GM23248 (cell line): Measurements from ENCODE around the gene MRTFB.

Source experiments
- EZH2 ChIP-seq: fragments of 200-600 bp; sonication (generic); IDR thresholded peaks from 2 replicates; pipeline ENCODE4 v1.6.1; 2018; ENCODE audit warnings: antibody characterized with exemption, mild to moderate bottlenecking; ENCODE audit not compliant: insufficient read depth, poor library complexity, severe bottlenecking
- EZH2phosphoT487 ChIP-seq: fragments of 200-600 bp; sonication (generic); IDR thresholded peaks from 2 replicates; pipeline ENCODE4 v1.6.1; 2018; ENCODE audit warnings: antibody characterized with exemption, moderate library complexity, mild to moderate bottlenecking, low read depth; ENCODE audit not compliant: insufficient read depth

DNA sequence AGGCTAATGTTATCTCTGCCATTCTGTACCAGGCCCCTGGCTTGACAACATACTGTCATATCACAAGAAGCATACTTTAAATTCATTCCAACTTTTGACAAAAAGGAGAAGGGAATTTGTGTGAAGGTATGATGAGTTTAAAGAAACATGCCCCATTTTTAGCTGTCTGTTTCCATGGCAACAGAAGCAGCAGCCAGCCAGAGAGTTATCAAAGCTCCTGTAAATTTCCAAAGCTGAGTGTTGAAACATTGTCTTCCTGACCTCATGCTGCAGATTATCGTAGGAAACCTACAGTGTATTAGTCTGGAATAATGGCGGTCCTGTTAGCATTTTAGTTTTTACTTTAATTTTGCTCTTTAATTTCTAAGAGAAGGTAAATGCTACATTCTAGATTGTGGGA lies 124.9 kb downstream of the MRTFB start:
- TF ChIP-seq EZH2phosphoT487 (no peak), EZH2 (no peak)
